Esophagus muscularis mucosa (tissue), 4 donors: ENCODE measurements around the gene C13orf46. TPM values are rescaled to one million over a fixed set of nuclear protein-coding genes. Genes with fewer than 3 reads are reported as not detected.
A peak's percentile ranks its signal among the peaks of the same experiment; 100 is the strongest.

Source experiments
- DNase-seq: peaks from one replicate; pipeline ENCODE4 v3.0.0-alpha.2; 2017; ENCODE audit errors: extremely low spot score
- H3K27ac ChIP-seq, 4 donors: fragments of 200-600 bp; sonication (generic); replicated peaks in 1 of 4; 1 replicate in 3 of 4; 2 replicates in 1 of 4; pipeline ENCODE4 v1.5.1; 2016 to 2019; ENCODE audit warnings: mild to moderate bottlenecking in 1 of 4
- H3K27me3 ChIP-seq, 4 donors: fragments of 200-600 bp; sonication (generic); one replicate each; pipeline versions ENCODE4 v1.5.1 to v1.6.0; 2016 to 2019
- H3K36me3 ChIP-seq, 4 donors: fragments of 200-600 bp; sonication (generic); one replicate each; pipeline ENCODE4 v1.5.1; 2016 to 2019
- H3K4me1 ChIP-seq, 4 donors: fragments of 200-600 bp; sonication (generic); one replicate each; pipeline ENCODE4 v1.5.1; 2016 to 2019
- H3K4me3 ChIP-seq, 4 donors: fragments of 200-600 bp; sonication (generic); 1 replicate in 2 of 4; 2 replicates in 2 of 4; pipeline ENCODE4 v1.5.1; 2016 to 2019; ENCODE audit warnings: mild to moderate bottlenecking in 4 of 4, moderate library complexity in 1 of 4
- H3K9me3 ChIP-seq, 4 donors: fragments of 200-600 bp; sonication (generic); 1 replicate in 3 of 4; 2 replicates in 1 of 4; pipeline ENCODE4 v1.5.1; 2016 to 2019
- CTCF ChIP-seq, 3 experiments: fragments of 200-600 bp in 2 of 3; fragments of 450-650 bp in 1 of 3; sonication (generic) in 2 of 3; IDR thresholded peaks; one replicate each; pipeline ENCODE4 v1.5.1; 2017 to 2019; ENCODE audit warnings: antibody characterized with exemption in 3 of 3, mild to moderate bottlenecking in 2 of 3, moderate library complexity in 1 of 3
- EP300 ChIP-seq: sonication (generic); formaldehyde crosslinking; IDR thresholded peaks from one replicate; pipeline ENCODE4 v1.6.1; 2017; ENCODE audit warnings: antibody characterized with exemption
- POLR2A ChIP-seq: fragments of 450-650 bp; IDR thresholded peaks from one replicate; pipeline ENCODE4 v1.6.1; 2017; ENCODE audit warnings: antibody characterized with exemption, moderate library complexity, mild to moderate bottlenecking, low read depth
- POLR2AphosphoS5 ChIP-seq, 2 donors: sonication (generic); formaldehyde crosslinking; IDR thresholded peaks; one replicate each; pipeline ENCODE4 v1.6.1; 2017; ENCODE audit warnings: antibody characterized with exemption in 2 of 2
- WGBS: methylation state at CpG from one replicate; pipeline ENCODE4 v1.1.5; 2018; 5-methylcytosine and 5-hydroxymethylcytosine counted together
- intact Hi-C: fragments of 100-400 bp; cut with DNase I; formaldehyde crosslinking; loops from one replicate; pipeline ENCODE4 v1.15.1; 2023
- total RNA-seq, 4 donors: library from RNA; depleted of rRNA; stranded (reverse); fragments of >200 nt; gene quantifications; one replicate each; pipeline versions ENCODE4 v1.1.0 to v1.2.1, GENCODE V29; 2016

The C13orf46 gene
- total RNA-seq, 4 donors from 2014 or later: 0.17 to 2.1 (median 0.89) TPM

- H3K36me3 ChIP-seq: no peaks in the 10 kb centered on the region
- intact Hi-C loops: no loop called here
- peaks cover 0 to 6% (median 0%) of the 10 kb centered on the region in 4 donors for H3K27me3 ChIP-seq
- 83% methylated on average over 3 of the region's 3 CpGs for WGBS
- TF ChIP-seq POLR2AphosphoS5 (IDR thresholded peaks at IDR 0.05) (no peak), EP300 (no peak), POLR2A (no peak), CTCF (IDR thresholded peaks at IDR 0.05) (no peak)
- DNase-seq: no peak
- no peak overlapping the region for H3K4me3 ChIP-seq
- H3K4me1 ChIP-seq: peaks cover 0 to 26% (median 22%) of the 10 kb centered on the region in 4 donors
- H3K27ac ChIP-seq: no peak overlapping the region
- H3K9me3 ChIP-seq: no peaks in the 10 kb centered on the region
Measured at GRCh38 chr13:113912596-113912995, 61.3 kb downstream of the C13orf46 start.

GRCh38 chr13:113907635-113908617 lies 66.0 kb downstream of the C13orf46 start:
- no peaks in the 10 kb centered on the region for H3K36me3 ChIP-seq
- no peak for TF ChIP-seq EP300
- TF ChIP-seq POLR2AphosphoS5 (IDR thresholded peaks at IDR 0.05): peak in 1 of 2 donors; percentile 48
- no peaks in the 10 kb centered on the region for H3K27me3 ChIP-seq
- no peaks in the 10 kb centered on the region for H3K9me3 ChIP-seq
- intact Hi-C loops: no loop called here
- H3K4me3 ChIP-seq: no peak overlapping the region
- 26% methylated on average over 17 of the region's 17 CpGs for WGBS
- DNase-seq: peak; percentile 70
- peaks cover 9 to 48% (median 45%) of the 10 kb centered on the region in 4 donors for H3K4me1 ChIP-seq
- H3K27ac ChIP-seq: peak overlapping the region; percentile 81 to 89 (median 87)

- no peaks in the 10 kb centered on the region for H3K9me3 ChIP-seq
- H3K27ac ChIP-seq: peak overlapping the region; percentile 81 to 89 (median 87)
- no peaks in the 10 kb centered on the region for H3K36me3 ChIP-seq
- H3K4me1 ChIP-seq: peaks cover 9 to 56% (median 52%) of the 10 kb centered on the region in 4 donors
- intact Hi-C loops: no loop called here
- WGBS: 71% methylated on average over 4 of the region's 4 CpGs
- no peak overlapping the region for H3K4me3 ChIP-seq
- H3K27me3 ChIP-seq: no peaks in the 10 kb centered on the region
- DNase-seq: peak; percentile 91
- no peak for TF ChIP-seq CTCF (IDR thresholded peaks at IDR 0.05)
- TF ChIP-seq EP300: no peak
- no peak for TF ChIP-seq POLR2AphosphoS5 (IDR thresholded peaks at IDR 0.05)
- no peak for TF ChIP-seq POLR2A
Measured at GRCh38 chr13:113906571-113906970, 67.3 kb downstream of the C13orf46 start.

GRCh38 chr13:113905942-113906341 lies 67.9 kb downstream of the C13orf46 start:
- Histone ChIP-seq H3K4me3 (no peak overlapping the region), H3K4me1 (peaks cover 9 to 63% (median 58%) of the 10 kb centered on the region in 4 donors), H3K36me3 (no peaks in the 10 kb centered on the region), H3K27ac (peak overlapping the region; percentile 81 to 89 (median 87)), H3K9me3 (no peaks in the 10 kb centered on the region), H3K27me3 (no peaks in the 10 kb centered on the region)
- intact Hi-C loops: loop anchor here (2.0 kb wide), 2 partner anchors 43 to 89 kb away; no protein-coding TSS in a partner anchor
- no peak for TF ChIP-seq POLR2AphosphoS5 (IDR thresholded peaks at IDR 0.05)
- peak; percentile 21 for DNase-seq
- 94% methylated on average over 8 of the region's 8 CpGs for WGBS

GRCh38 chr13:113905018-113905417 lies 68.9 kb downstream of the C13orf46 start:
- peak overlapping the region; percentile 81 to 89 (median 87) for H3K27ac ChIP-seq
- no peaks in the 10 kb centered on the region for H3K27me3 ChIP-seq
- no peaks in the 10 kb centered on the region for H3K9me3 ChIP-seq
- H3K4me1 ChIP-seq: peaks cover 9 to 69% (median 64%) of the 10 kb centered on the region in 4 donors
- H3K36me3 ChIP-seq: no peaks in the 10 kb centered on the region
- DNase-seq: peak; percentile 75
- intact Hi-C loops: loop anchor here (2.0 kb wide), 2 partner anchors 42 to 88 kb away; no protein-coding TSS in a partner anchor
- 79% methylated on average over 9 of the region's 9 CpGs for WGBS
- no peak for TF ChIP-seq EP300
- TF ChIP-seq POLR2AphosphoS5 (IDR thresholded peaks at IDR 0.05): no peak
- TF ChIP-seq POLR2A: no peak
- TF ChIP-seq CTCF (IDR thresholded peaks at IDR 0.05): no peak
- no peak overlapping the region for H3K4me3 ChIP-seq
